Hepatocyte (in vitro differentiated cells): ENCODE results near the gene NDFIP2.

Experiments used
- EZH2phosphoT487 ChIP-seq: fragments of 200-600 bp; sonication (generic); IDR thresholded peaks from one replicate; pipeline ENCODE4 v1.6.1; 2018; ENCODE audit warnings: antibody characterized with exemption, mild to moderate bottlenecking, low read depth, moderate library complexity; ENCODE audit not compliant: unreplicated experiment, severe bottlenecking
- TF ChIP-seq, protein P1 (sequence below): fragments of 200-600 bp; sonication (generic); IDR thresholded peaks from 2 replicates; pipeline ENCODE4 v1.5.1; 2016; ENCODE audit warnings: antibody characterized with exemption, mild to moderate bottlenecking; ENCODE audit not compliant: poor library complexity

- TF ChIP-seq, protein P1, sequence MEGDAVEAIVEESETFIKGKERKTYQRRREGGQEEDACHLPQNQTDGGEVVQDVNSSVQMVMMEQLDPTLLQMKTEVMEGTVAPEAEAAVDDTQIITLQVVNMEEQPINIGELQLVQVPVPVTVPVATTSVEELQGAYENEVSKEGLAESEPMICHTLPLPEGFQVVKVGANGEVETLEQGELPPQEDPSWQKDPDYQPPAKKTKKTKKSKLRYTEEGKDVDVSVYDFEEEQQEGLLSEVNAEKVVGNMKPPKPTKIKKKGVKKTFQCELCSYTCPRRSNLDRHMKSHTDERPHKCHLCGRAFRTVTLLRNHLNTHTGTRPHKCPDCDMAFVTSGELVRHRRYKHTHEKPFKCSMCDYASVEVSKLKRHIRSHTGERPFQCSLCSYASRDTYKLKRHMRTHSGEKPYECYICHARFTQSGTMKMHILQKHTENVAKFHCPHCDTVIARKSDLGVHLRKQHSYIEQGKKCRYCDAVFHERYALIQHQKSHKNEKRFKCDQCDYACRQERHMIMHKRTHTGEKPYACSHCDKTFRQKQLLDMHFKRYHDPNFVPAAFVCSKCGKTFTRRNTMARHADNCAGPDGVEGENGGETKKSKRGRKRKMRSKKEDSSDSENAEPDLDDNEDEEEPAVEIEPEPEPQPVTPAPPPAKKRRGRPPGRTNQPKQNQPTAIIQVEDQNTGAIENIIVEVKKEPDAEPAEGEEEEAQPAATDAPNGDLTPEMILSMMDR: no peak
- TF ChIP-seq EZH2phosphoT487: no peak
These were observed 80.0 kb downstream of the NDFIP2 start for GRCh38 chr13:79560954-79561353.
